Ectodermal cell (in vitro differentiated cells): Measurements from ENCODE around the gene C13orf46.

Source experiments
- H3K27ac ChIP-seq: 2 replicates; pipeline ENCODE4 v1.7.0; 2013; ENCODE audit warnings: mild to moderate bottlenecking, low read depth, low read length; ENCODE audit not compliant: insufficient read depth, poor library complexity, severe bottlenecking
- H3K27me3 ChIP-seq: 2 replicates; pipeline ENCODE4 v1.7.0; 2013; ENCODE audit warnings: mild to moderate bottlenecking, low read length; ENCODE audit not compliant: insufficient read depth, control insufficient read depth, poor library complexity, severe bottlenecking
- H3K36me3 ChIP-seq: one replicate; pipeline ENCODE4 v1.7.0; 2013; ENCODE audit warnings: low read length; ENCODE audit not compliant: control insufficient read depth, insufficient read depth
- H3K4me1 ChIP-seq: one replicate; pipeline ENCODE4 v1.7.0; 2013; ENCODE audit warnings: low read length; ENCODE audit not compliant: control insufficient read depth, insufficient read depth
- H3K4me3 ChIP-seq: 2 replicates; pipeline ENCODE4 v1.7.0; 2013; ENCODE audit warnings: low read depth, low read length, control low read depth; ENCODE audit not compliant: insufficient read depth
- H3K9me3 ChIP-seq: 2 replicates; pipeline ENCODE4 v1.7.0; 2013; ENCODE audit warnings: mild to moderate bottlenecking, low read length, moderate library complexity; ENCODE audit not compliant: control insufficient read depth
- WGBS, 2 experiments: methylation state at CpG; one replicate each; pipeline ENCODE4 v1.1.7; 2013; ENCODE audit warnings: missing lambda C conversion rate in 2 of 2; 5-methylcytosine and 5-hydroxymethylcytosine counted together

Gene C13orf46

GRCh38 chr13:113963376-113963775, 10.5 kb downstream of the C13orf46 start:
- Histone ChIP-seq H3K9me3 (peaks cover 3% of the 10 kb centered on the region), H3K27me3 (no peaks in the 10 kb centered on the region), H3K27ac (no peak overlapping the region), H3K36me3 (no peaks in the 10 kb centered on the region), H3K4me1 (no peaks in the 10 kb centered on the region), H3K4me3 (no peak overlapping the region)
- WGBS, 2 experiments = 89 to 93% methylated on average over 16 of the region's 16 CpGs

GRCh38 chr13:113962975-113963374, 10.9 kb downstream of the C13orf46 start:
- peaks cover 3% of the 10 kb centered on the region for H3K9me3 ChIP-seq
- no peaks in the 10 kb centered on the region for H3K4me1 ChIP-seq
- WGBS, 2 experiments = 90 to 91% methylated on average over 17 of the region's 17 CpGs
- H3K27ac ChIP-seq = no peak overlapping the region
- H3K27me3 ChIP-seq = no peaks in the 10 kb centered on the region
- H3K36me3 ChIP-seq = no peaks in the 10 kb centered on the region
- no peak overlapping the region for H3K4me3 ChIP-seq

GRCh38 chr13:113962386-113962785, 11.5 kb downstream of the C13orf46 start:
- Histone ChIP-seq H3K4me1 (no peaks in the 10 kb centered on the region), H3K27me3 (no peaks in the 10 kb centered on the region), H3K9me3 (peaks cover 3% of the 10 kb centered on the region), H3K36me3 (no peaks in the 10 kb centered on the region), H3K27ac (no peak overlapping the region), H3K4me3 (no peak overlapping the region)
- WGBS, 2 experiments = 89 to 90% methylated on average over 11 of the region's 11 CpGs

GRCh38 chr13:113960276-113960948, 13.5 kb downstream of the C13orf46 start:
- Histone ChIP-seq H3K4me3 (no peak overlapping the region), H3K27me3 (no peaks in the 10 kb centered on the region), H3K36me3 (no peaks in the 10 kb centered on the region), H3K27ac (no peak overlapping the region), H3K9me3 (peaks cover 3% of the 10 kb centered on the region), H3K4me1 (no peaks in the 10 kb centered on the region)
- WGBS, 2 experiments = 82 to 85% methylated on average over 6 of the region's 6 CpGs

- Histone ChIP-seq H3K27ac (no peak overlapping the region), H3K4me3 (no peak overlapping the region), H3K27me3 (no peaks in the 10 kb centered on the region), H3K9me3 (peaks cover 3% of the 10 kb centered on the region), H3K36me3 (no peaks in the 10 kb centered on the region), H3K4me1 (no peaks in the 10 kb centered on the region)
- whole genome bisulfite sequencing, 2 experiments = 85 to 95% methylated on average over 1 of the region's 1 CpG
Observed at GRCh38 chr13:113959198-113959597, 14.7 kb downstream of the C13orf46 start.

- Histone ChIP-seq H3K27ac (no peak overlapping the region), H3K9me3 (peaks cover 3% of the 10 kb centered on the region), H3K4me3 (no peak overlapping the region), H3K36me3 (no peaks in the 10 kb centered on the region), H3K4me1 (no peaks in the 10 kb centered on the region), H3K27me3 (no peaks in the 10 kb centered on the region)
- WGBS, 2 experiments = 95% methylated on average over 22 of the region's 22 CpGs
Observed at GRCh38 chr13:113958373-113958772, 15.5 kb downstream of the C13orf46 start.

- Histone ChIP-seq H3K4me3 (no peak overlapping the region), H3K4me1 (no peaks in the 10 kb centered on the region), H3K27ac (no peak overlapping the region), H3K27me3 (no peaks in the 10 kb centered on the region), H3K9me3 (peaks cover under 1% of the 10 kb centered on the region), H3K36me3 (no peaks in the 10 kb centered on the region)
- WGBS, 2 experiments = 93 to 95% methylated on average over 14 of the region's 14 CpGs
Observed at GRCh38 chr13:113956571-113956970, 17.3 kb downstream of the C13orf46 start.

- H3K27me3 ChIP-seq = no peaks in the 10 kb centered on the region
- H3K4me3 ChIP-seq = no peak overlapping the region
- WGBS, 2 experiments = 90 to 92% methylated on average over 27 of the region's 27 CpGs
- no peaks in the 10 kb centered on the region for H3K36me3 ChIP-seq
- H3K27ac ChIP-seq = no peak overlapping the region
- H3K9me3 ChIP-seq = no peaks in the 10 kb centered on the region
- H3K4me1 ChIP-seq = no peaks in the 10 kb centered on the region
Observed at GRCh38 chr13:113955691-113956090, 18.2 kb downstream of the C13orf46 start.

GRCh38 chr13:113955235-113955634, 18.6 kb downstream of the C13orf46 start:
- no peaks in the 10 kb centered on the region for H3K27me3 ChIP-seq
- 93 to 95% methylated on average over 29 of the region's 29 CpGs for WGBS, 2 experiments
- H3K4me1 ChIP-seq = no peaks in the 10 kb centered on the region
- no peaks in the 10 kb centered on the region for H3K9me3 ChIP-seq
- H3K27ac ChIP-seq = no peak overlapping the region
- no peaks in the 10 kb centered on the region for H3K36me3 ChIP-seq
- H3K4me3 ChIP-seq = no peak overlapping the region

GRCh38 chr13:113954046-113954835, 19.6 kb downstream of the C13orf46 start:
- WGBS, 2 experiments = 84 to 88% methylated on average over 20 of the region's 20 CpGs
- H3K36me3 ChIP-seq = no peaks in the 10 kb centered on the region
- no peaks in the 10 kb centered on the region for H3K27me3 ChIP-seq
- H3K4me1 ChIP-seq = no peaks in the 10 kb centered on the region
- no peak overlapping the region for H3K4me3 ChIP-seq
- H3K9me3 ChIP-seq = no peaks in the 10 kb centered on the region
- H3K27ac ChIP-seq = no peak overlapping the region
